Endothelial cell (in vitro differentiated cells): ENCODE data around the gene UBE2Q2. TPM values are rescaled to one million over a fixed set of nuclear protein-coding genes. Genes with fewer than 3 reads are reported as not detected.

Experiments used
- DNase-seq: peaks from one replicate; pipeline ENCODE4 v3.0.0; 2021; ENCODE audit warnings: low spot score
- H3K27ac Mint-ChIP-seq: one replicate; pipeline ENCODE4 v1.8.0; 2021; ENCODE audit warnings: mixed read lengths, inconsistent platforms; ENCODE audit not compliant: unreplicated experiment
- H3K27me3 Mint-ChIP-seq: one replicate; pipeline ENCODE4 v1.8.0; 2021; ENCODE audit warnings: mild to moderate bottlenecking, moderate library complexity, mixed read lengths, inconsistent platforms; ENCODE audit not compliant: unreplicated experiment
- H3K36me3 Mint-ChIP-seq: one replicate; pipeline ENCODE4 v1.8.0; 2021; ENCODE audit warnings: mild to moderate bottlenecking, low read depth, mixed read lengths, inconsistent platforms; ENCODE audit not compliant: unreplicated experiment
- H3K4me1 Mint-ChIP-seq: one replicate; pipeline ENCODE4 v1.8.0; 2021; ENCODE audit warnings: mild to moderate bottlenecking, mixed read lengths, inconsistent platforms; ENCODE audit not compliant: unreplicated experiment
- H3K4me3 Mint-ChIP-seq: one replicate; pipeline ENCODE4 v1.8.0; 2021; ENCODE audit warnings: mild to moderate bottlenecking, mixed read lengths, inconsistent platforms; ENCODE audit not compliant: unreplicated experiment
- H3K9me3 Mint-ChIP-seq: one replicate; pipeline ENCODE4 v1.8.0; 2021; ENCODE audit warnings: mixed read lengths, inconsistent platforms; ENCODE audit not compliant: unreplicated experiment
- CTCF ChIP-seq: fragments of 200-600 bp; sonication (generic); IDR thresholded peaks from one replicate; pipeline ENCODE4 v1.5.0; 2021; ENCODE audit warnings: antibody characterized with exemption; ENCODE audit not compliant: unreplicated experiment
- total RNA-seq: library from RNA; stranded (reverse); fragmentation: NEBNext Ultra II Directional; extraction: Animal tissue kit (Norgen Biotek cat#: 25700); gene quantifications from one replicate; pipeline ENCODE4 v1.2.1, GENCODE V29; 2021; ENCODE audit not compliant: unreplicated experiment

The UBE2Q2 gene
- total RNA-seq, 1 donor from 2014 or later: 28.9 TPM

DNA sequence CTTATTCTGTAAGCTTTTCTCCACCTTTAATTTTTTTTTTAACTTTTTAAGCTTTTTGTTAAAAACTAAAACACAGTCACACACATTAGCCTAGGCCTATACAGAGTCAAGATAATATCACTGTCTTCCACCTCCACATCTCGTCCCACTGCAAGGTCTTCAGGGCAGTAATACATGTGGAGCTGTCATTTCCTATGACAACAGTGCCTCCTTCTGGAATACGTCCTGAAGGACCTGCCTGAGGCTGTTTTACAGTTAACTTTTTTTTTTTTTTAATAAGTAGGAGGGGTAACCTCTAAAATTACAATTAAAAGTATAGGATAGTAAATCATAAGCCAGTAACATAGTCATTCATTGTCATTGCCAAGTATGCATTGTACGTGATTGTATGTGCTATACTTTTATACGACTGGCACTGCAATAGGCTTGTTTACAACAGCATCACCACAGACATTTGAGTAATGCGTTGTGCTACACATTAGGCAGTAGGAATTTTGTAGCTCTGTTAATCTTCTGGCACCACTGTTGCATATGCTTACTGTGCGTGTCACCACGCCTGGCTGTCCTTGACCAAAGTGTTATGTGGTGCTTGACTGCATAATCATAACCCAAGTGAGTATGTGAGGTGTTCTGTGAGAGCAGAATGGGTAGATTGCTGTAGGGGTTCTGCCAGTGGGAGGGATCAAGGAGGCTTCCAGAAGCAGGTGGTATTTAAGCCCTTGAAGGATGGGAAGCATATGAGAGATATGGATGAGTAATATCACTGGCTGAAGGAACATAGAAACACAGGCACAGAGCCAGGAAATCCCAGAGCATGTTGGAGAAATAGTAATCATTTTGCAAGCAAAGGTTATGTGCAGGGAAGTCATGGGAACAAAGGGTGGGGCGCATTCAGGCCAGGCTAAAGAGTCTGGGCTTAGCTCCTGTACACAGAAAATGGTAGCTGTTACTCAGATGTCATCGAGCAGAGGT, 78.8 kb downstream of the UBE2Q2 start:
- no peak overlapping the region for H3K27ac Mint-ChIP-seq
- H3K4me1 Mint-ChIP-seq: peaks cover 19% of the 10 kb centered on the region
- H3K9me3 Mint-ChIP-seq: no peaks in the 10 kb centered on the region
- TF ChIP-seq CTCF: no peak
- peaks cover 10% of the 10 kb centered on the region for H3K36me3 Mint-ChIP-seq
- peaks cover 7% of the 10 kb centered on the region for H3K27me3 Mint-ChIP-seq
- DNase-seq: peak; percentile 51
- no peak overlapping the region for H3K4me3 Mint-ChIP-seq

DNA sequence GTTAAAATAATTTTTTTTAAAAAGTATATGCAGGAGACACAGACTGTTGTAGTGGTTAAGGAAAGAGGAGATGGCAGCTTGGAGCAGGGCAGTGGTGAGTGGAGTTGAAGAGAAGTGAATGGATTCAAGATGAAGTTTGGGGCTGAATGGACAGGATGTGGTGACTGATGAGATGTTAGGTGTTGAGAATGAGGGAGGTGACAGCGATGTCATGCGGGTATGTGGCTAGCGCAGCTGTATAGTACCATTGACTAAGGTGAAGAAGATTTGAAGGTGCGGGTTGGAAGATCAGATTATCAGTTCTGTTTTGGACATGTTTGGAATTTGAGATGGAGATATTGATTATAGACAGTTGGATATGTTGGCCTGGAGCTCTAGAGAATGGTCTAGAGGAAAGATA, 80.5 kb downstream of the UBE2Q2 start:
- no peak overlapping the region for H3K4me3 Mint-ChIP-seq
- H3K27ac Mint-ChIP-seq: no peak overlapping the region
- no peak for DNase-seq
- TF ChIP-seq CTCF: no peak
- peaks cover 10% of the 10 kb centered on the region for H3K36me3 Mint-ChIP-seq
- H3K4me1 Mint-ChIP-seq: peaks cover 23% of the 10 kb centered on the region
- H3K9me3 Mint-ChIP-seq: no peaks in the 10 kb centered on the region
- H3K27me3 Mint-ChIP-seq: peaks cover 7% of the 10 kb centered on the region

DNA sequence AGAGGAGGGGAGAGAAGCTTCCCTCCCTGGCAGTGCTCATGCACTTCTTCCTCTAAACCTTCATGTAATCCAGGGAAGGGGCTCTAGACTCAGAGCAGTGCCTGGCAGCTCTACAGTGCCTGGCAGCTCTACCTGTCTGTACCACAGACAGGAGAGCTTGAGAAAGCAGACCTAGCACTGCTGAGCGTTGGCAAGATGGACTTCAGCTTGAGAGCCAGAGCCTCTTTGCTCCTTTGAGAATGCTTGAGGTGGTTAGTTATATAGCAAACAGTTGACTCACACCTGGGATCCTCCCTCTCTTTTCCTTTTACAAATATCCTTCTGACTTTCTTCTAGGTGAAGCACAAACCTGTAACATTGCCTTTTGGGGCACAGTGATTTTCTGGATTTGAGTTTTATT, 81.3 kb downstream of the UBE2Q2 start:
- H3K27me3 Mint-ChIP-seq: peaks cover 7% of the 10 kb centered on the region
- no peak overlapping the region for H3K4me3 Mint-ChIP-seq
- DNase-seq: no peak
- no peak overlapping the region for H3K27ac Mint-ChIP-seq
- TF ChIP-seq CTCF: no peak
- peaks cover 23% of the 10 kb centered on the region for H3K4me1 Mint-ChIP-seq
- H3K36me3 Mint-ChIP-seq: peaks cover 8% of the 10 kb centered on the region
- H3K9me3 Mint-ChIP-seq: no peaks in the 10 kb centered on the region

- H3K4me3 Mint-ChIP-seq: no peak overlapping the region
- DNase-seq: no peak
- H3K9me3 Mint-ChIP-seq: no peaks in the 10 kb centered on the region
- no peak for TF ChIP-seq CTCF
- peaks cover 23% of the 10 kb centered on the region for H3K4me1 Mint-ChIP-seq
- no peak overlapping the region for H3K27ac Mint-ChIP-seq
- peaks cover 5% of the 10 kb centered on the region for H3K36me3 Mint-ChIP-seq
- peaks cover 7% of the 10 kb centered on the region for H3K27me3 Mint-ChIP-seq
These were observed 82.2 kb downstream of the UBE2Q2 start for GRCh38 chr15:75925440-75925839.

- H3K4me1 Mint-ChIP-seq: peaks cover 23% of the 10 kb centered on the region
- H3K27ac Mint-ChIP-seq: no peak overlapping the region
- DNase-seq: no peak
- TF ChIP-seq CTCF: no peak
- no peaks in the 10 kb centered on the region for H3K9me3 Mint-ChIP-seq
- peaks cover 7% of the 10 kb centered on the region for H3K27me3 Mint-ChIP-seq
- peaks cover 8% of the 10 kb centered on the region for H3K36me3 Mint-ChIP-seq
- H3K4me3 Mint-ChIP-seq: no peak overlapping the region
These were observed 83.7 kb downstream of the UBE2Q2 start for GRCh38 chr15:75926931-75927330.
